WTC11 (cell line): ENCODE data around the gene PALMD. TPM values are rescaled to one million over a fixed set of nuclear protein-coding genes. Genes with fewer than 3 reads are reported as not detected.

ENCODE experiments used
- ATAC-seq: fragments of 200-7000 bp; cut with Tn5 transposase; 2 replicates; pipeline ENCODE4 v1.10.0; 2021; ENCODE audit warnings: mild to moderate bottlenecking, moderate library complexity
- CTCF ChIA-PET: fragments of 300-600 bp; sonication (Branson Sonifier 250); formaldehyde crosslinking; loops from one replicate; lab custom pipeline; 2021; ENCODE audit warnings: antibody characterized with exemption; lab: Charles Lee
- POLR2A ChIA-PET: fragments of 350-600 bp; sonication (Branson Sonifier 250); formaldehyde crosslinking; loops from one replicate; lab custom pipeline; 2021; ENCODE audit warnings: antibody characterized with exemption; lab: Charles Lee
- DNase-seq: peaks from one replicate; pipeline ENCODE4 v3.0.0; 2021; ENCODE audit warnings: low spot score
- H3K27ac Mint-ChIP-seq: 2 replicates; pipeline ENCODE4 v1.8.0; 2021; ENCODE audit warnings: mixed read lengths
- H3K27me3 Mint-ChIP-seq: 2 replicates; pipeline ENCODE4 v1.8.0; 2021; ENCODE audit warnings: low read depth, mild to moderate bottlenecking, moderate library complexity, mixed read lengths
- H3K36me3 Mint-ChIP-seq: 2 replicates; pipeline ENCODE4 v1.8.0; 2021; ENCODE audit warnings: mixed read lengths
- H3K4me1 Mint-ChIP-seq: 2 replicates; pipeline ENCODE4 v1.8.0; 2022; ENCODE audit warnings: mixed read lengths
- H3K4me3 Mint-ChIP-seq: 2 replicates; pipeline ENCODE4 v1.8.0; 2021; ENCODE audit warnings: mild to moderate bottlenecking, moderate library complexity, mixed read lengths
- H3K9me3 Mint-ChIP-seq: 2 replicates; pipeline ENCODE4 v1.8.0; 2021; ENCODE audit warnings: mixed read lengths
- ATF1 ChIP-seq: sonication (generic); formaldehyde crosslinking; IDR thresholded peaks from 2 replicates; pipeline ENCODE4 v1.8.1; 2023; ENCODE audit warnings: mild to moderate bottlenecking, moderate library complexity, missing genetic modification reagents
- CBFB ChIP-seq: sonication (generic); formaldehyde crosslinking; IDR thresholded peaks from 2 replicates; pipeline ENCODE4 v1.8.1; 2022; ENCODE audit warnings: mild to moderate bottlenecking, low read depth, missing genetic modification reagents
- CREM ChIP-seq: sonication (generic); formaldehyde crosslinking; IDR thresholded peaks from 2 replicates; pipeline ENCODE4 v1.8.1; 2022; ENCODE audit warnings: mild to moderate bottlenecking, missing genetic modification reagents, moderate library complexity
- EMX1 ChIP-seq: fragments of 250-450 bp; sonication (Bioruptor Pico); IDR thresholded peaks from 2 replicates; pipeline ENCODE4 v1.8.0; 2021; ENCODE audit warnings: mild to moderate bottlenecking
- FOXJ3 ChIP-seq: sonication (generic); formaldehyde crosslinking; IDR thresholded peaks from 2 replicates; pipeline ENCODE4 v1.9.0; 2021; ENCODE audit warnings: missing genetic modification reagents, mild to moderate bottlenecking, borderline replicate concordance
- NFATC4 ChIP-seq: fragments of 250-450 bp; sonication (Bioruptor Pico); IDR thresholded peaks from 2 replicates; pipeline ENCODE4 v1.9.0; 2021; ENCODE audit warnings: mild to moderate bottlenecking
- NFE2L1 ChIP-seq: sonication (generic); formaldehyde crosslinking; IDR thresholded peaks from 2 replicates; pipeline ENCODE4 v1.8.1; 2023; ENCODE audit warnings: missing genetic modification reagents
- OVOL2 ChIP-seq: fragments of 250-450 bp; sonication (Bioruptor Pico); IDR thresholded peaks from 2 replicates; pipeline ENCODE4 v1.9.0; 2021; ENCODE audit warnings: mild to moderate bottlenecking, borderline replicate concordance
- PREB ChIP-seq: sonication (generic); formaldehyde crosslinking; IDR thresholded peaks from 2 replicates; pipeline ENCODE4 v1.8.1; 2022; ENCODE audit warnings: mild to moderate bottlenecking, missing genetic modification reagents, moderate library complexity, borderline replicate concordance
- PRRX2 ChIP-seq: fragments of 250-450 bp; sonication (Bioruptor Pico); IDR thresholded peaks from 2 replicates; pipeline ENCODE4 v1.8.0; 2021; ENCODE audit warnings: mild to moderate bottlenecking
- RELA ChIP-seq: sonication (generic); formaldehyde crosslinking; IDR thresholded peaks from 2 replicates; pipeline ENCODE4 v1.8.1; 2022; ENCODE audit warnings: missing genetic modification reagents, mild to moderate bottlenecking, borderline replicate concordance
- SMAD3 ChIP-seq: sonication (generic); formaldehyde crosslinking; IDR thresholded peaks from 2 replicates; pipeline ENCODE4 v1.8.0; 2022; ENCODE audit warnings: missing genetic modification reagents, mild to moderate bottlenecking, borderline replicate concordance
- SMAD4 ChIP-seq: sonication (generic); formaldehyde crosslinking; IDR thresholded peaks from 2 replicates; pipeline ENCODE4 v1.8.0; 2022; ENCODE audit warnings: mild to moderate bottlenecking, missing genetic modification reagents
- USF2 ChIP-seq: sonication (generic); formaldehyde crosslinking; IDR thresholded peaks from 2 replicates; pipeline ENCODE4 v1.8.1; 2023; ENCODE audit warnings: mild to moderate bottlenecking, missing genetic modification reagents, moderate library complexity
- ZNF121 ChIP-seq: sonication (generic); formaldehyde crosslinking; IDR thresholded peaks from 2 replicates; pipeline ENCODE4 v1.8.0; 2023; ENCODE audit warnings: missing genetic modification reagents
- ZNF138 ChIP-seq: sonication (generic); formaldehyde crosslinking; conservative IDR thresholded peaks from 2 replicates; pipeline ENCODE4 v1.8.1; 2022; ENCODE audit warnings: mild to moderate bottlenecking, moderate library complexity, missing genetic modification reagents
- ZNF232 ChIP-seq: sonication (generic); formaldehyde crosslinking; IDR thresholded peaks from 2 replicates; pipeline ENCODE4 v1.8.0; 2022; ENCODE audit warnings: mild to moderate bottlenecking, missing genetic modification reagents
- ZNF416 ChIP-seq: fragments of 250-450 bp; sonication (Bioruptor Pico); IDR thresholded peaks from 2 replicates; pipeline ENCODE4 v1.9.0; 2021; ENCODE audit warnings: mild to moderate bottlenecking, inconsistent platforms
- ZNF423 ChIP-seq: fragments of 250-450 bp; sonication (Bioruptor Pico); IDR thresholded peaks from 2 replicates; pipeline ENCODE4 v2.1.2; 2022; ENCODE audit warnings: mild to moderate bottlenecking, moderate library complexity
- total RNA-seq: library from RNA; stranded (reverse); gene quantifications from 3 replicates; pipeline ENCODE4 v1.2.3, GENCODE V29; 2021
- TF ChIP-seq, protein P1 (sequence below): sonication (generic); formaldehyde crosslinking; IDR thresholded peaks from 2 replicates; pipeline ENCODE4 v1.8.1; 2023; ENCODE audit warnings: mild to moderate bottlenecking, missing genetic modification reagents

Gene PALMD
- total RNA-seq, 1 experiment from 2014 or later: 0.07 TPM

GRCh38 chr1:99672530-99673213, 26.8 kb downstream of the PALMD start (continued):
- TF ChIP-seq USF2 (CRISPR knock-in tag) (no peak), NFE2L1 (CRISPR knock-in tag) (no peak), ZNF232 (no peak), OVOL2 (CRISPR knock-in tag) (no peak), ZNF138 (CRISPR knock-in tag) (no peak)

- ATAC-seq (no peak), DNase-seq (no peak)
- TF ChIP-seq NFE2L1 (CRISPR knock-in tag) (no peak), PREB (no peak), ZNF416 (no peak), ZNF423 (no peak), CREM (CRISPR knock-in tag) (no peak), RELA (CRISPR knock-in tag) (no peak), FOXJ3 (CRISPR knock-in tag) (no peak), ATF1 (no peak), CBFB (CRISPR knock-in tag) (no peak), NFATC4 (no peak), EMX1 (CRISPR knock-in tag) (no peak), SMAD3 (CRISPR knock-in tag) (no peak), ZNF232 (no peak), ZNF121 (no peak), PRRX2 (no peak), USF2 (CRISPR knock-in tag) (no peak), SMAD4 (CRISPR knock-in tag) (no peak)
- TF ChIP-seq, protein P1, sequence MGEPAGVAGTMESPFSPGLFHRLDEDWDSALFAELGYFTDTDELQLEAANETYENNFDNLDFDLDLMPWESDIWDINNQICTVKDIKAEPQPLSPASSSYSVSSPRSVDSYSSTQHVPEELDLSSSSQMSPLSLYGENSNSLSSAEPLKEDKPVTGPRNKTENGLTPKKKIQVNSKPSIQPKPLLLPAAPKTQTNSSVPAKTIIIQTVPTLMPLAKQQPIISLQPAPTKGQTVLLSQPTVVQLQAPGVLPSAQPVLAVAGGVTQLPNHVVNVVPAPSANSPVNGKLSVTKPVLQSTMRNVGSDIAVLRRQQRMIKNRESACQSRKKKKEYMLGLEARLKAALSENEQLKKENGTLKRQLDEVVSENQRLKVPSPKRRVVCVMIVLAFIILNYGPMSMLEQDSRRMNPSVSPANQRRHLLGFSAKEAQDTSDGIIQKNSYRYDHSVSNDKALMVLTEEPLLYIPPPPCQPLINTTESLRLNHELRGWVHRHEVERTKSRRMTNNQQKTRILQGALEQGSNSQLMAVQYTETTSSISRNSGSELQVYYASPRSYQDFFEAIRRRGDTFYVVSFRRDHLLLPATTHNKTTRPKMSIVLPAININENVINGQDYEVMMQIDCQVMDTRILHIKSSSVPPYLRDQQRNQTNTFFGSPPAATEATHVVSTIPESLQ: no peak
- Mint-ChIP-seq H3K9me3 (no peaks in the 10 kb centered on the region), H3K4me1 (peaks cover 7% of the 10 kb centered on the region), H3K4me3 (no peak overlapping the region), H3K27ac (no peak overlapping the region), H3K27me3 (no peaks in the 10 kb centered on the region), H3K36me3 (no peaks in the 10 kb centered on the region)
- CTCF ChIA-PET: interaction anchor here (2.4 kb wide), 1 partner anchor 12 kb away, joined by 9 read pairs; no protein-coding TSS in a partner anchor
- POLR2A ChIA-PET: interaction anchor here (0.6 kb wide), 1 partner anchor 190 kb away, joined by 5 read pairs; no protein-coding TSS in a partner anchor
Measured at GRCh38 chr1:99673315-99673714, 27.4 kb downstream of the PALMD start.
